Muscle of leg (tissue), 11 donors: ENCODE data around the gene SRL. TPM values are rescaled to one million over a fixed set of nuclear protein-coding genes. Genes with fewer than 3 reads are reported as not detected.
A peak's percentile ranks its signal among the peaks of the same experiment; 100 is the strongest.

ENCODE experiments used
- DNase-seq: peaks from one replicate; pipeline ENCODE4 v3.0.0; 2013
- H3K27ac ChIP-seq: one replicate; pipeline ENCODE4 v1.5.1; 2013; ENCODE audit warnings: mild to moderate bottlenecking, low read length, control low read depth
- H3K27me3 ChIP-seq: one replicate; pipeline ENCODE4 v1.6.1; 2013; ENCODE audit warnings: low read length; ENCODE audit not compliant: control insufficient read depth, insufficient read depth
- H3K36me3 ChIP-seq: one replicate; pipeline ENCODE4 v1.6.1; 2013; ENCODE audit warnings: low read length; ENCODE audit not compliant: control insufficient read depth, insufficient read depth
- H3K4me1 ChIP-seq: one replicate; pipeline ENCODE4 v1.6.1; 2013; ENCODE audit warnings: low read length; ENCODE audit not compliant: control insufficient read depth, insufficient read depth
- H3K4me3 ChIP-seq: one replicate; pipeline ENCODE4 v1.5.1; 2013; ENCODE audit warnings: low read length, control low read depth
- H3K9me3 ChIP-seq: replicated peaks from 2 replicates; pipeline ENCODE4 v1.6.1; 2013; ENCODE audit warnings: low read depth, low read length; ENCODE audit not compliant: control insufficient read depth
- WGBS: methylation state at CpG from one replicate; pipeline ENCODE4 v1.1.5; 2013; ENCODE audit warnings: missing lambda C conversion rate; ENCODE audit not compliant: insufficient coverage; 5-methylcytosine and 5-hydroxymethylcytosine counted together
- polyA plus RNA-seq, 8 donors: library from polyadenylated mRNA; unstranded; fragments of 120-200 nt; gene quantifications; one replicate each; pipeline versions ENCODE4 v1.2.1 to v1.2.3, GENCODE V29; 2013; ENCODE audit warnings: inconsistent platforms in 1 of 8, low replicate concordance in 1 of 8; ENCODE audit not compliant: insufficient read length in 8 of 8, insufficient read depth in 1 of 8
- total RNA-seq: library from RNA; stranded (reverse); fragments of 120-200 nt; gene quantifications from one replicate; pipeline ENCODE4 v1.2.4, GENCODE V29; 2013

Gene SRL
- total and polyA plus RNA-seq, 9 donors, result 365 to 639 (median 481) TPM

DNA sequence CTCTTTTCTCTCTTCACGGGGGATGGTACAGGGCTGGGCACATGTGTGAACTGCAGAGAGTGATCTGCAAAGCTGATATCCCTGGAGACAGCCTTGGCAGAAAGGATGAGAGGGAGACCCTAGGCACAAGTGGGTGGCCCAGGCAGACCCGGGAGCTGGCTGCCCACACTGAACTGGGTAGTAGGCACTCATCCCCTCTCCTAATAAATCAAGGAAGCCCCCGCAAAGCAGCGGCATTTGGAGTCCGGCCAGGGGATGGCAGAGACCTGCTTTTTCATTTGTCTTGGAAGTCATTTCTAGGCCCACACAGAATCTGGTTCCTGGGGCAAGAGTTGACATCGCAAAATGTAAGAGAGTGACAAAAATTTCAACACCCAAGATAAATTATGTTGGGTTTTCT is 34.0 kb upstream of the SRL start:
- no peak for DNase-seq
- Histone ChIP-seq H3K4me3 (no peak overlapping the region), H3K36me3 (no peaks in the 10 kb centered on the region), H3K27ac (no peak overlapping the region), H3K4me1 (peaks cover 15% of the 10 kb centered on the region), H3K27me3 (no peaks in the 10 kb centered on the region), H3K9me3 (peaks cover 4% of the 10 kb centered on the region)
- WGBS, result 86% methylated on average over 4 of the region's 6 CpGs

- Histone ChIP-seq H3K9me3 (no peaks in the 10 kb centered on the region), H3K27ac (peak overlapping the region; percentile 90), H3K36me3 (no peaks in the 10 kb centered on the region), H3K27me3 (no peaks in the 10 kb centered on the region), H3K4me1 (peaks cover 23% of the 10 kb centered on the region), H3K4me3 (peak overlapping the region; percentile 54)
- peak; percentile 67 for DNase-seq
- WGBS, result under 1% methylated on average over 14 of the region's 25 CpGs
Measured at GRCh38 chr16:4273858-4274311, 32.0 kb upstream of the SRL start.

- peak; percentile 79 for DNase-seq
- Histone ChIP-seq H3K4me3 (peak overlapping the region; percentile 95), H3K36me3 (no peaks in the 10 kb centered on the region), H3K27me3 (no peaks in the 10 kb centered on the region), H3K27ac (peak overlapping the region; percentile 74), H3K9me3 (no peaks in the 10 kb centered on the region), H3K4me1 (peaks cover 23% of the 10 kb centered on the region)
- under 1% methylated on average over 27 of the region's 79 CpGs for WGBS
Measured at GRCh38 chr16:4272114-4272956, 30.5 kb upstream of the SRL start.

GRCh38 chr16:4271176-4272113 is 29.6 kb upstream of the SRL start:
- under 1% methylated on average over 51 of the region's 72 CpGs for WGBS

GRCh38 chr16:4270595-4270994 is 28.7 kb upstream of the SRL start:
- H3K4me3 ChIP-seq, result no peak overlapping the region
- H3K4me1 ChIP-seq, result peaks cover 28% of the 10 kb centered on the region
- no peak overlapping the region for H3K27ac ChIP-seq
- DNase-seq, result no peak
- no peaks in the 10 kb centered on the region for H3K36me3 ChIP-seq
- H3K9me3 ChIP-seq, result no peaks in the 10 kb centered on the region
- WGBS, result 74% methylated on average over 4 of the region's 7 CpGs
- H3K27me3 ChIP-seq, result no peaks in the 10 kb centered on the region

More at GRCh38 chr16:4271176-4272113, 29.6 kb upstream of the SRL start:
- Histone ChIP-seq H3K27ac (peak overlapping the region; percentile 93), H3K27me3 (no peaks in the 10 kb centered on the region), H3K4me3 (peak overlapping the region; percentile 95), H3K9me3 (no peaks in the 10 kb centered on the region), H3K36me3 (no peaks in the 10 kb centered on the region), H3K4me1 (peaks cover 23% of the 10 kb centered on the region)
- DNase-seq, result peak; percentile 97

- Histone ChIP-seq H3K4me3 (no peak overlapping the region), H3K27me3 (no peaks in the 10 kb centered on the region)
- WGBS, result 72% methylated on average over 4 of the region's 5 CpGs
Measured at GRCh38 chr16:4270091-4270490, 28.2 kb upstream of the SRL start.

DNA sequence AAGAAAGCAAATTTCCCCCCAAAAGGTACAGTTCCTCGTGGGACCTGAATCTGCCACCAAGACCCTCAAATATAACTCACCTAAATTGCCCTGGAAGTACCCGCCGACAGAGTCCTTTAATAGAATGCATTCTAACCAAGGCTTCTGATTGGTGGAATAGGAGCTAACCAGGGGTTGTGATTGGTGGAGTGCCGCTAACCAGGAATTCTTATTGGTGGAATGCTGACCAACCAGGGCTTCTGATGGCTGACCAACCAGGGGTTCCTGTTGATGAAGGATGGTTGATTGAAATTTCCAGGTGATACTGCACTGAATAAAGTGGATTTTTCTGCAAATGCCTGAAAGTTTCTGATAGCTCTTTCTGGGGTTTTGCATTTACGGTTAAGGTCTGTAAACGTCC is 24.5 kb upstream of the SRL start:
- no peaks in the 10 kb centered on the region for H3K9me3 ChIP-seq
- H3K4me3 ChIP-seq, result no peak overlapping the region
- no peak for DNase-seq
- peaks cover 12% of the 10 kb centered on the region for H3K36me3 ChIP-seq
- peaks cover 50% of the 10 kb centered on the region for H3K4me1 ChIP-seq
- WGBS, result 76% methylated on average over 3 of the region's 6 CpGs
- no peaks in the 10 kb centered on the region for H3K27me3 ChIP-seq
- no peak overlapping the region for H3K27ac ChIP-seq

More at GRCh38 chr16:4270091-4270490, 28.2 kb upstream of the SRL start:
- no peak for DNase-seq
- Histone ChIP-seq H3K27ac (no peak overlapping the region), H3K4me1 (peaks cover 29% of the 10 kb centered on the region), H3K9me3 (no peaks in the 10 kb centered on the region), H3K36me3 (no peaks in the 10 kb centered on the region)

DNA sequence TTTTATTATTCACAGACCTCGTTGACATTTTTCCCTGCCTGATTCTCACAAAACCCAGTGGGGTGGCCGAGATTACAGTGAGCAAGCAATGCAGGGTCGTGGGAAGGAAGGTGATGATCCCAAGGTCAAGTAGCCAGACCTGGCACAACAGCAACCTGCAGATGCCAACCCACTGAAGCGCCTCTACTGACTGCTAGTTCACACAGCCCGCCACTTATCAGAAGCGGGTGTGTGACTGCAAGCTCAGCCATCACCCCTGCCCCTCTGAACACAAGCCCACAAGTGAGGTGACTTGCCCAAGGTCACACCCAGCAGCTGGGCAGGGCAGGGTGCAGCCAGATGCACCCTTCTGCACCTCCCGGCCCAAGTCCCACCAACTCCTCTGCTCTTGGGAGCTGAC is 23.8 kb upstream of the SRL start:
- Histone ChIP-seq H3K36me3 (peaks cover 19% of the 10 kb centered on the region), H3K4me3 (no peak overlapping the region), H3K27me3 (no peaks in the 10 kb centered on the region), H3K27ac (no peak overlapping the region), H3K4me1 (peaks cover 44% of the 10 kb centered on the region), H3K9me3 (no peaks in the 10 kb centered on the region)
- DNase-seq, result no peak
- 71% methylated on average over 6 of the region's 7 CpGs for WGBS

DNA sequence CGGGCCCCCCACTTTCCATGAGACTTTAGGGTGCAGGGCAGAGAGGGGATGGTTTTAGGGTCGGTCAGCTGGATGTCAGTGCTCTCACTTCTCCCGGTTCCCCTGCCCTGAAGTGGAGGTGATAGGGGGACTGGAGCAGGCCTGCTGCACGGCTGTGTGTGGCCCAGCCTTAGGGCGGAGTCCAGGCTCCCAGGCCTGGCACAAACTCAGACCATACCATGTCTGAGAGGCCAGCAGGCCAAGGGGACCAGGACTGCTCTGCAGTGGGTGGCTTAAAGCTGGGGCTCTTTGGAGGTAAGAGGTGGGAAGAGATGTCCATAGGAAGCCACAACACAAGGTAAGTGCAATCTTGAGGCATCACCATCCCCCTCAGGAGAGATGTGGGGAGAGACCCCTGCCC is 22.7 kb upstream of the SRL start:
- Histone ChIP-seq H3K27me3 (no peaks in the 10 kb centered on the region), H3K4me3 (no peak overlapping the region), H3K36me3 (peaks cover 30% of the 10 kb centered on the region), H3K4me1 (peaks cover 37% of the 10 kb centered on the region), H3K9me3 (no peaks in the 10 kb centered on the region), H3K27ac (peak overlapping the region; percentile 88)
- WGBS, result 31% methylated on average over 4 of the region's 5 CpGs
- DNase-seq, result no peak
